Caco-2 (cell line): ENCODE results near the gene PCK1. TPM values are rescaled to one million over a fixed set of nuclear protein-coding genes. Genes with fewer than 3 reads are reported as not detected.

Source experiments
- BruUV-seq: library from RNA; stranded (reverse); fragments of 400-500 nt; replicated peaks from 2 replicates; lab custom pipeline; 2021; lab: Mats Ljungman, UMichigan
- CTCF ChIA-PET: fragments of 300-600 bp; sonication (Branson Sonifier 250); formaldehyde crosslinking; loops from one replicate; lab custom pipeline; 2022; ENCODE audit warnings: antibody characterized with exemption; lab: Charles Lee
- POLR2A ChIA-PET: fragments of 300-600 bp; sonication (Branson Sonifier 250); formaldehyde crosslinking; loops from one replicate; lab custom pipeline; 2022; ENCODE audit warnings: antibody characterized with exemption; lab: Charles Lee
- DNase-seq, 2 experiments: peaks; one replicate each; pipeline versions ENCODE4 v3.0.0 to v3.0.0-alpha.2; 2020 to 2022
- H3K27me3 ChIP-seq: replicated peaks from 2 replicates; pipeline ENCODE4 v1.6.0; 2011; ENCODE audit warnings: low read length; ENCODE audit not compliant: control insufficient read depth, insufficient read depth
- H3K36me3 ChIP-seq: 2 replicates; pipeline ENCODE4 v1.5.1; 2011; ENCODE audit warnings: low read length; ENCODE audit not compliant: control insufficient read depth, insufficient read depth
- H3K4me1 ChIP-seq: fragments of 250-450 bp; sonication (Bioruptor Pico); 2 replicates; pipeline ENCODE4 v1.5.1; 2020; ENCODE audit warnings: mild to moderate bottlenecking
- H3K4me3 ChIP-seq: 2 replicates; pipeline ENCODE4 v1.5.1; 2011; ENCODE audit warnings: low read depth, mild to moderate bottlenecking, control low read depth, low read length
- H3K9me3 ChIP-seq: fragments of 250-450 bp; sonication (Bioruptor Pico); 2 replicates; pipeline ENCODE4 v1.5.1; 2020; ENCODE audit warnings: mild to moderate bottlenecking, moderate library complexity
- H3K27ac Mint-ChIP-seq: one replicate; pipeline ENCODE4 v1.8.0; 2022; ENCODE audit warnings: mixed read lengths; ENCODE audit not compliant: unreplicated experiment
- H3K27me3 Mint-ChIP-seq: one replicate; pipeline ENCODE4 v1.8.0; 2022; ENCODE audit warnings: mixed read lengths; ENCODE audit not compliant: insufficient read depth, unreplicated experiment
- H3K36me3 Mint-ChIP-seq: one replicate; pipeline ENCODE4 v1.8.0; 2022; ENCODE audit warnings: mild to moderate bottlenecking, mixed read lengths; ENCODE audit not compliant: insufficient read depth, unreplicated experiment
- H3K4me1 Mint-ChIP-seq: one replicate; pipeline ENCODE4 v1.8.0; 2022; ENCODE audit warnings: low read depth, mixed read lengths; ENCODE audit not compliant: unreplicated experiment
- H3K4me3 Mint-ChIP-seq: one replicate; pipeline ENCODE4 v1.8.0; 2022; ENCODE audit warnings: mild to moderate bottlenecking, moderate library complexity, mixed read lengths; ENCODE audit not compliant: unreplicated experiment
- H3K9me3 Mint-ChIP-seq: one replicate; pipeline ENCODE4 v1.8.0; 2022; ENCODE audit warnings: mixed read lengths; ENCODE audit not compliant: unreplicated experiment
- CTCF ChIP-seq, 2 experiments: fragments of 200-600 bp in 1 of 2; IDR thresholded peaks; 1 replicate in 1 of 2; 2 replicates in 1 of 2; pipeline versions ENCODE4 v1.5.1 to v1.8.0; 2011 to 2022; ENCODE audit warnings: antibody characterized with exemption in 1 of 2, control low read depth in 1 of 2, inconsistent platforms in 1 of 2, low read depth in 1 of 2, low read length in 1 of 2, mild to moderate bottlenecking in 1 of 2, moderate library complexity in 1 of 2; ENCODE audit not compliant: insufficient read depth in 1 of 2, severe bottlenecking in 1 of 2, unreplicated experiment in 1 of 2
- intact Hi-C: fragments of 100-400 bp; cut with micrococcal nuclease; formaldehyde crosslinking; loops from one replicate; pipeline ENCODE4 v1.10.0; 2022; ENCODE audit not compliant: unreplicated experiment
- total RNA-seq: library from RNA; stranded (reverse); gene quantifications from 2 replicates; pipeline ENCODE4 v1.2.3, GENCODE V29; 2022

Gene PCK1
- total RNA-seq, 1 experiment from 2014 or later, result not detected

GRCh38 chr20:57527728-57528127 lies 33.2 kb upstream of the PCK1 start:
- H3K9me3 Mint-ChIP-seq, result no peaks in the 10 kb centered on the region
- H3K4me3 ChIP-seq, result no peak overlapping the region
- H3K27ac Mint-ChIP-seq, result no peak overlapping the region
- H3K27me3 Mint-ChIP-seq, result peaks cover 5% of the 10 kb centered on the region
- 0 out of 2 replicates have a peak, but pooled peaks cover under 1% of the 10 kb centered on the region for H3K9me3 ChIP-seq
- intact Hi-C loops, result no loop called here
- CTCF ChIA-PET, result interaction anchor here (0.6 to 1.5 kb wide), 4 partner anchors 15 to 209 kb away, joined by 3 to 5 read pairs (median 4); no protein-coding TSS in a partner anchor
- POLR2A ChIA-PET, result no interaction called here
- H3K4me1 ChIP-seq, result no peaks in the 10 kb centered on the region
- no peak overlapping the region for H3K4me3 Mint-ChIP-seq
- H3K36me3 ChIP-seq, result no peaks in the 10 kb centered on the region
- no TSS peak for BruUV-seq
- DNase-seq, result no peak
- TF ChIP-seq CTCF (IDR thresholded peaks at IDR 0.05; ENCODE audit: insufficient read depth in 1 of 2, low read depth in 1 of 2, low read length in 1 of 2, severe bottlenecking in 1 of 2, unreplicated experiment in 1 of 2), result no peak
- H3K4me1 Mint-ChIP-seq, result peaks cover 7% of the 10 kb centered on the region
- H3K36me3 Mint-ChIP-seq, result no peaks in the 10 kb centered on the region
- no peaks in the 10 kb centered on the region for H3K27me3 ChIP-seq

- H3K4me3 Mint-ChIP-seq, result no peak overlapping the region
- H3K9me3 Mint-ChIP-seq, result no peaks in the 10 kb centered on the region
- H3K27me3 ChIP-seq, result no peaks in the 10 kb centered on the region
- H3K4me3 ChIP-seq, result no peak overlapping the region
- no peaks in the 10 kb centered on the region for H3K36me3 ChIP-seq
- H3K27me3 Mint-ChIP-seq, result peaks cover 7% of the 10 kb centered on the region
- no peaks in the 10 kb centered on the region for H3K4me1 ChIP-seq
- ChIA-PET POLR2A (no interaction called here), CTCF (interaction anchor here (0.8 to 1.5 kb wide), 3 partner anchors 16 to 31 kb away, joined by 4 to 5 read pairs (median 5); no protein-coding TSS in a partner anchor)
- no peaks in the 10 kb centered on the region for H3K36me3 Mint-ChIP-seq
- no peak overlapping the region for H3K27ac Mint-ChIP-seq
- TF ChIP-seq CTCF (IDR thresholded peaks at IDR 0.05; ENCODE audit: insufficient read depth in 1 of 2, low read depth in 1 of 2, low read length in 1 of 2, severe bottlenecking in 1 of 2, unreplicated experiment in 1 of 2), result no peak
- peaks cover 7% of the 10 kb centered on the region for H3K4me1 Mint-ChIP-seq
- 0 out of 2 replicates have a peak, but pooled peaks cover 4% of the 10 kb centered on the region for H3K9me3 ChIP-seq
- no TSS peak for BruUV-seq
- intact Hi-C loops, result no loop called here
- no peak for DNase-seq
Measured at GRCh38 chr20:57528148-57528547, 32.8 kb upstream of the PCK1 start.

- Mint-ChIP-seq H3K4me1 (peaks cover 7% of the 10 kb centered on the region), H3K4me3 (no peak overlapping the region), H3K27me3 (peaks cover 13% of the 10 kb centered on the region), H3K27ac (no peak overlapping the region), H3K36me3 (no peaks in the 10 kb centered on the region), H3K9me3 (no peaks in the 10 kb centered on the region)
- ChIA-PET POLR2A (no interaction called here), CTCF (no interaction called here)
- TF ChIP-seq CTCF (IDR thresholded peaks at IDR 0.05; ENCODE audit: insufficient read depth in 1 of 2, low read depth in 1 of 2, low read length in 1 of 2, severe bottlenecking in 1 of 2, unreplicated experiment in 1 of 2), result no peak
- intact Hi-C loops, result no loop called here
- no peak for DNase-seq
- H3K27me3 ChIP-seq, result no peaks in the 10 kb centered on the region
- H3K9me3 ChIP-seq, result 0 out of 2 replicates have a peak, but pooled peaks cover 10% of the 10 kb centered on the region
- no peak overlapping the region for H3K4me3 ChIP-seq
- H3K4me1 ChIP-seq, result no peaks in the 10 kb centered on the region
- H3K36me3 ChIP-seq, result no peaks in the 10 kb centered on the region
- BruUV-seq, result no TSS peak
Measured at GRCh38 chr20:57529160-57529585, 31.7 kb upstream of the PCK1 start.
